GM12878 (cell line): Measurements from ENCODE around the gene MYO15B. TPM values are rescaled to one million over a fixed set of nuclear protein-coding genes. Genes with fewer than 3 reads are reported as not detected.

Experiments used
- ATAC-seq: fragments of 200-7000 bp; cut with Tn5 transposase; 3 replicates; pipeline ENCODE4 v1.9.1; 2020; ENCODE audit warnings: mild to moderate bottlenecking, moderate library complexity
- BruUV-seq: library from RNA; stranded (reverse); fragments of 400-500 nt; replicated peaks from 2 replicates; lab custom pipeline; 2021; lab: Mats Ljungman, UMichigan
- CTCF ChIA-PET: fragments of 300-600 bp; sonication (Branson Sonifier 250); formaldehyde crosslinking; extraction: SDS; loops from one replicate; lab custom pipeline; 2021; ENCODE audit warnings: inconsistent platforms; lab: Yijun Ruan, JAX
- POLR2A ChIA-PET: fragments of 350-600 bp; formaldehyde crosslinking; extraction: SDS; loops from one replicate; lab custom pipeline; 2021; ENCODE audit warnings: inconsistent platforms; lab: Charles Lee
- RAD21 ChIA-PET: fragments of 300-600 bp; sonication (Branson Sonifier 250); formaldehyde crosslinking; loops from one replicate; lab custom pipeline; 2023; ENCODE audit warnings: antibody characterized with exemption; ENCODE audit not compliant: unreplicated experiment; lab: Charles Lee
- SMC1A ChIA-PET: fragments of 300-600 bp; sonication (Branson Sonifier 250); formaldehyde crosslinking; loops from one replicate; lab custom pipeline; 2023; ENCODE audit not compliant: unreplicated experiment, uncharacterized antibody; lab: Charles Lee
- DNase-seq: peaks from one replicate; pipeline ENCODE4 v3.0.0-alpha.2; 2011; ENCODE audit warnings: low read depth, low spot score
- FAIRE-seq: peaks from 3 replicates; lab custom pipeline; 2011; peaks lifted over from hg19 to GRCh38; lab: Jason Lieb, UNC
- H2AFZ ChIP-seq: 2 replicates; pipeline ENCODE4 v1.6.0; 2011; ENCODE audit warnings: low read depth, low read length, control low read depth; ENCODE audit not compliant: control insufficient read depth
- H3K27ac ChIP-seq: 2 replicates; pipeline ENCODE4 v1.5.1; 2011; ENCODE audit warnings: control low read depth; ENCODE audit not compliant: control insufficient read depth, insufficient read depth
- H3K27me3 ChIP-seq, 2 experiments: replicated peaks in 1 of 2; 2 replicates each; pipeline versions ENCODE4 v1.6.0 to v1.6.1; 2011; ENCODE audit warnings: low read length in 1 of 2; ENCODE audit not compliant: control insufficient read depth in 2 of 2, insufficient read depth in 2 of 2
- H3K36me3 ChIP-seq, 2 experiments: 2 replicates each; pipeline ENCODE4 v1.5.1; 2011; ENCODE audit warnings: low read length in 1 of 2; ENCODE audit not compliant: control insufficient read depth in 2 of 2, insufficient read depth in 2 of 2
- H3K4me1 ChIP-seq: 2 replicates; pipeline ENCODE4 v1.6.1; 2011; ENCODE audit warnings: mild to moderate bottlenecking, low read length, moderate library complexity, mixed read lengths; ENCODE audit not compliant: control insufficient read depth, insufficient read depth
- H3K4me2 ChIP-seq: 2 replicates; pipeline ENCODE4 v1.6.0; 2011; ENCODE audit warnings: control low read depth; ENCODE audit not compliant: control insufficient read depth, insufficient read depth
- H3K4me3 ChIP-seq: fragments of 200-600 bp; sonication (generic); 2 replicates; pipeline ENCODE4 v1.5.1; 2016
- H3K79me2 ChIP-seq: 2 replicates; pipeline ENCODE4 v1.6.0; 2011; ENCODE audit warnings: low read length; ENCODE audit not compliant: control insufficient read depth, insufficient read depth
- H3K9ac ChIP-seq: 2 replicates; pipeline ENCODE4 v1.8.0; 2011; ENCODE audit warnings: low read length, control low read depth, mixed read lengths; ENCODE audit not compliant: control insufficient read depth, insufficient read depth
- H3K9me3 ChIP-seq: replicated peaks from 3 replicates; pipeline ENCODE4 v1.5.1; 2011; ENCODE audit warnings: mild to moderate bottlenecking, low read length; ENCODE audit not compliant: control insufficient read depth, insufficient read depth
- H4K20me1 ChIP-seq: 2 replicates; pipeline ENCODE4 v1.6.0; 2011; ENCODE audit not compliant: control insufficient read depth, insufficient read depth
- BMI1 ChIP-seq: fragments of 450-650 bp; IDR thresholded peaks from 2 replicates; pipeline ENCODE4 v1.6.1; 2016; ENCODE audit warnings: mild to moderate bottlenecking, moderate library complexity, borderline replicate concordance
- CREB1 ChIP-seq: IDR thresholded peaks from 2 replicates; pipeline ENCODE4 v1.6.1; 2012; ENCODE audit warnings: low read depth, mild to moderate bottlenecking, inconsistent platforms
- DPF2 ChIP-seq: fragments of 450-650 bp; IDR thresholded peaks from 2 replicates; pipeline ENCODE4 v1.6.1; 2017; ENCODE audit warnings: mild to moderate bottlenecking
- NFYA ChIP-seq: IDR thresholded peaks from 2 replicates; pipeline ENCODE4 v1.6.1; 2011; ENCODE audit warnings: low read depth, mild to moderate bottlenecking, low read length, improper control_type of control experiment, borderline replicate concordance
- SIN3A ChIP-seq: IDR thresholded peaks from 2 replicates; pipeline ENCODE4 v1.6.1; 2012; ENCODE audit warnings: low read depth, low read length, improper control_type of control experiment
- TCF12 ChIP-seq: IDR thresholded peaks from 2 replicates; pipeline ENCODE4 v1.6.1; 2011; ENCODE audit warnings: low read depth, mild to moderate bottlenecking, low read length
- WRNIP1 ChIP-seq: IDR thresholded peaks from 2 replicates; pipeline ENCODE4 v1.6.1; 2011; ENCODE audit warnings: low read depth, low read length, improper control_type of control experiment, borderline replicate concordance
- ZNF274 ChIP-seq: IDR thresholded peaks from one replicate; pipeline ENCODE4 v1.8.0; 2011; ENCODE audit not compliant: insufficient read length, insufficient read depth
- WGBS: methylation state at CpG from one replicate; pipeline ENCODE4 v1.1.6; 2016; ENCODE audit warnings: low lambda C conversion rate; ENCODE audit not compliant: insufficient replicate concordance, insufficient coverage; ENCODE audit errors: missing lambda C conversion rate; 5-methylcytosine and 5-hydroxymethylcytosine counted together
- in situ Hi-C: fragments of 300-500 bp; cut with MboI; formaldehyde crosslinking; loops from 9 replicates; pipeline ENCODE4 v1.14.3; 2018; ENCODE audit warnings: mixed read lengths
- intact Hi-C: fragments of 100-400 bp; cut with micrococcal nuclease; formaldehyde crosslinking; loops from one replicate; pipeline ENCODE4 v1.14.2; 2022; ENCODE audit not compliant: unreplicated experiment
- polyA plus RNA-seq, 11 experiments: library from polyadenylated mRNA; depleted of rRNA in 4 of 11; unstranded in 6 of 11; stranded (reverse) in 5 of 11; fragments of >200 nt; fragmentation: Nextera tagmentation in 4 of 11; fragmentation: Illumina TruSeq in 1 of 11; extraction: Ambion mirVana in 4 of 11; extraction: Trizol in 1 of 11; gene quantifications; 1 replicate in 1 of 11; 2 replicates in 10 of 11; pipeline versions ENCODE4 v1.2.1 to v1.2.3, GENCODE V29; 2011 to 2016; ENCODE audit warnings: inconsistent platforms in 2 of 11, missing spikeins in 2 of 11, low read depth in 1 of 11
- total RNA-seq, 4 experiments: library from RNA; depleted of rRNA in 3 of 4; stranded (reverse); fragments of >200 nt in 3 of 4; fragmentation: Illumina TruSeq in 1 of 4; extraction: Trizol in 1 of 4; gene quantifications; 2 replicates each; pipeline versions ENCODE4 v1.2.1 to v1.2.3, GENCODE V29; 2013 to 2021
- TF ChIP-seq, protein P1 (sequence below): fragments of 450-650 bp; IDR thresholded peaks from 2 replicates; pipeline ENCODE4 v1.6.1; 2017; ENCODE audit warnings: borderline replicate concordance
- TF ChIP-seq, protein P2 (sequence below): fragments of 450-650 bp; formaldehyde crosslinking; IDR thresholded peaks from 2 replicates; pipeline ENCODE4 v1.4.0; 2020; ENCODE audit warnings: mild to moderate bottlenecking, moderate library complexity
- TF ChIP-seq, protein P3 (sequence below): fragments of 450-650 bp; IDR thresholded peaks from 2 replicates; pipeline ENCODE4 v1.6.1; 2018; ENCODE audit warnings: mild to moderate bottlenecking, low read depth, moderate library complexity; ENCODE audit not compliant: partially characterized antibody

Gene MYO15B
- total and polyA plus RNA-seq, 10 of the 15 experiments (the other 5 are each of a cell fraction or from before 2014, with no cell fraction given), result 0.67 to 15.4 (median 2.3) TPM; not detected in 1

- TF ChIP-seq NFYA (no peak), BMI1 (no peak), TCF12 (no peak), DPF2 (no peak), CREB1 (no peak), SIN3A (no peak), WRNIP1 (no peak), ZNF274 (no peak)
- TF ChIP-seq, protein P1, sequence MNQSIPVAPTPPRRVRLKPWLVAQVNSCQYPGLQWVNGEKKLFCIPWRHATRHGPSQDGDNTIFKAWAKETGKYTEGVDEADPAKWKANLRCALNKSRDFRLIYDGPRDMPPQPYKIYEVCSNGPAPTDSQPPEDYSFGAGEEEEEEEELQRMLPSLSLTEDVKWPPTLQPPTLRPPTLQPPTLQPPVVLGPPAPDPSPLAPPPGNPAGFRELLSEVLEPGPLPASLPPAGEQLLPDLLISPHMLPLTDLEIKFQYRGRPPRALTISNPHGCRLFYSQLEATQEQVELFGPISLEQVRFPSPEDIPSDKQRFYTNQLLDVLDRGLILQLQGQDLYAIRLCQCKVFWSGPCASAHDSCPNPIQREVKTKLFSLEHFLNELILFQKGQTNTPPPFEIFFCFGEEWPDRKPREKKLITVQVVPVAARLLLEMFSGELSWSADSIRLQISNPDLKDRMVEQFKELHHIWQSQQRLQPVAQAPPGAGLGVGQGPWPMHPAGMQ, result no peak
- TF ChIP-seq, protein P2, sequence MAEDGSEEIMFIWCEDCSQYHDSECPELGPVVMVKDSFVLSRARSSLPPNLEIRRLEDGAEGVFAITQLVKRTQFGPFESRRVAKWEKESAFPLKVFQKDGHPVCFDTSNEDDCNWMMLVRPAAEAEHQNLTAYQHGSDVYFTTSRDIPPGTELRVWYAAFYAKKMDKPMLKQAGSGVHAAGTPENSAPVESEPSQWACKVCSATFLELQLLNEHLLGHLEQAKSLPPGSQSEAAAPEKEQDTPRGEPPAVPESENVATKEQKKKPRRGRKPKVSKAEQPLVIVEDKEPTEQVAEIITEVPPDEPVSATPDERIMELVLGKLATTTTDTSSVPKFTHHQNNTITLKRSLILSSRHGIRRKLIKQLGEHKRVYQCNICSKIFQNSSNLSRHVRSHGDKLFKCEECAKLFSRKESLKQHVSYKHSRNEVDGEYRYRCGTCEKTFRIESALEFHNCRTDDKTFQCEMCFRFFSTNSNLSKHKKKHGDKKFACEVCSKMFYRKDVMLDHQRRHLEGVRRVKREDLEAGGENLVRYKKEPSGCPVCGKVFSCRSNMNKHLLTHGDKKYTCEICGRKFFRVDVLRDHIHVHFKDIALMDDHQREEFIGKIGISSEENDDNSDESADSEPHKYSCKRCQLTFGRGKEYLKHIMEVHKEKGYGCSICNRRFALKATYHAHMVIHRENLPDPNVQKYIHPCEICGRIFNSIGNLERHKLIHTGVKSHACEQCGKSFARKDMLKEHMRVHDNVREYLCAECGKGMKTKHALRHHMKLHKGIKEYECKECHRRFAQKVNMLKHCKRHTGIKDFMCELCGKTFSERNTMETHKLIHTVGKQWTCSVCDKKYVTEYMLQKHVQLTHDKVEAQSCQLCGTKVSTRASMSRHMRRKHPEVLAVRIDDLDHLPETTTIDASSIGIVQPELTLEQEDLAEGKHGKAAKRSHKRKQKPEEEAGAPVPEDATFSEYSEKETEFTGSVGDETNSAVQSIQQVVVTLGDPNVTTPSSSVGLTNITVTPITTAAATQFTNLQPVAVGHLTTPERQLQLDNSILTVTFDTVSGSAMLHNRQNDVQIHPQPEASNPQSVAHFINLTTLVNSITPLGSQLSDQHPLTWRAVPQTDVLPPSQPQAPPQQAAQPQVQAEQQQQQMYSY (CRISPR knock-in tag), result no peak
- TF ChIP-seq, protein P3, sequence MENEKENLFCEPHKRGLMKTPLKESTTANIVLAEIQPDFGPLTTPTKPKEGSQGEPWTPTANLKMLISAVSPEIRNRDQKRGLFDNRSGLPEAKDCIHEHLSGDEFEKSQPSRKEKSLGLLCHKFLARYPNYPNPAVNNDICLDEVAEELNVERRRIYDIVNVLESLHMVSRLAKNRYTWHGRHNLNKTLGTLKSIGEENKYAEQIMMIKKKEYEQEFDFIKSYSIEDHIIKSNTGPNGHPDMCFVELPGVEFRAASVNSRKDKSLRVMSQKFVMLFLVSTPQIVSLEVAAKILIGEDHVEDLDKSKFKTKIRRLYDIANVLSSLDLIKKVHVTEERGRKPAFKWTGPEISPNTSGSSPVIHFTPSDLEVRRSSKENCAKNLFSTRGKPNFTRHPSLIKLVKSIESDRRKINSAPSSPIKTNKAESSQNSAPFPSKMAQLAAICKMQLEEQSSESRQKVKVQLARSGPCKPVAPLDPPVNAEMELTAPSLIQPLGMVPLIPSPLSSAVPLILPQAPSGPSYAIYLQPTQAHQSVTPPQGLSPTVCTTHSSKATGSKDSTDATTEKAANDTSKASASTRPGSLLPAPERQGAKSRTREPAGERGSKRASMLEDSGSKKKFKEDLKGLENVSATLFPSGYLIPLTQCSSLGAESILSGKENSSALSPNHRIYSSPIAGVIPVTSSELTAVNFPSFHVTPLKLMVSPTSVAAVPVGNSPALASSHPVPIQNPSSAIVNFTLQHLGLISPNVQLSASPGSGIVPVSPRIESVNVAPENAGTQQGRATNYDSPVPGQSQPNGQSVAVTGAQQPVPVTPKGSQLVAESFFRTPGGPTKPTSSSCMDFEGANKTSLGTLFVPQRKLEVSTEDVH, result no peak
- DNase-seq (no peak), ATAC-seq (no peak), FAIRE-seq (no peak)
- H3K4me3 ChIP-seq, result no peak overlapping the region
- WGBS, result 51% methylated on average over 6 of the region's 6 CpGs
- intact Hi-C loops (no loop called here), in situ Hi-C loops (no loop called here)
- H3K9me3 ChIP-seq, result no peaks in the 10 kb centered on the region
- BruUV-seq, result TSS peak; percentile 55
- ChIA-PET RAD21 (interaction anchor here (0.5 kb wide), 1 partner anchor 186 kb away, joined by 3 read pairs; no protein-coding TSS in a partner anchor), SMC1A (no interaction called here), POLR2A (interaction anchor here (0.6 kb wide), 1 partner anchor 123 kb away, joined by 5 read pairs; no protein-coding TSS in a partner anchor), CTCF (no interaction called here)
- H3K36me3 ChIP-seq, result no peaks in the 10 kb centered on the region
- H2AFZ ChIP-seq, result no peak overlapping the region
- no peak overlapping the region for H3K4me2 ChIP-seq
- no peak overlapping the region for H3K9ac ChIP-seq
- no peaks in the 10 kb centered on the region for H3K79me2 ChIP-seq
- H4K20me1 ChIP-seq, result no peaks in the 10 kb centered on the region
- no peak overlapping the region for H3K27ac ChIP-seq
- H3K27me3 ChIP-seq, result no peaks in the 10 kb centered on the region
- peaks cover 10% of the 10 kb centered on the region for H3K4me1 ChIP-seq
Observed at GRCh38 chr17:75565618-75566017, 22.0 kb upstream of the MYO15B start.
